Erythroblast (primary cell): ENCODE results near the gene ZBTB7B.
"Not testable (repeated sequence)": the region's sequence is repeated elsewhere in the genome, so short reads cannot be mapped to it uniquely, and the experiment has no call there.

ENCODE experiments used
- GATA1 ChIP-seq: IDR thresholded peaks from 2 replicates; pipeline ENCODE4 v1.6.1; 2011; ENCODE audit warnings: low read depth, mild to moderate bottlenecking, control low read depth, low read length, moderate library complexity
- POLR2A ChIP-seq: IDR thresholded peaks from 2 replicates; pipeline ENCODE4 v1.6.1; 2011; ENCODE audit warnings: mild to moderate bottlenecking, low read length

DNA sequence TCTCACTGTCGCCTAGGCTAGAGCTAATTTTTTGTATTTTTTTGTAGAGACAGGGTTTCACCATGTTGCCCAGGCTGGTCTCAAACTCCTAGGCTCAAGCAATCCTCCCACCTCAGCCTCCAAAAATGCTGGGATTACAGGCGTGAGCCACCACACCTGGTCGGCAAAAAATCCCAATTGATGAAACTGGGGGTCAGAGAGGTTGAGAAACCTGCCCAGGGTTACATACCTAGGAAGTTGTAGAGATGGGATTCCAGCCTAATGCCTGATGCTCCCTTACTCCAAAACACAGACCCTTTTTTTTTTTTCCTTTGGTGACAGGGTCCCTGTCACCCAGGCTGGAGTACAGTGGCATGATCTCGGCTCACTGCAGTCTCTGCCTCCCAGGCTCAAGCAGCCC is 15.9 kb upstream of the ZBTB7B start:
- not testable (repeated sequence) for TF ChIP-seq POLR2A, GATA1
